H1 (cell line): Measurements from ENCODE around the gene DNAH1. TPM values are rescaled to one million over a fixed set of nuclear protein-coding genes. Genes with fewer than 3 reads are reported as not detected.

Experiments
- CTCF ChIA-PET: fragments of 300-600 bp; sonication (Branson Sonifier 250); formaldehyde crosslinking; loops from one replicate; lab custom pipeline; 2021; ENCODE audit not compliant: partially characterized antibody; lab: Charles Lee
- POLR2A ChIA-PET: fragments of 300-600 bp; sonication (Branson Sonifier 250); formaldehyde crosslinking; loops from one replicate; lab custom pipeline; 2021; ENCODE audit warnings: inconsistent platforms; ENCODE audit not compliant: partially characterized antibody; lab: Charles Lee
- DNase-seq, 2 experiments: peaks; one replicate each; pipeline versions ENCODE4 v3.0.0 to v3.0.0-alpha.2; 2010 to 2022; ENCODE audit warnings: low spot score in 2 of 2, low read depth in 1 of 2, mixed read lengths in 1 of 2
- FAIRE-seq: peaks from 2 replicates; lab custom pipeline; 2011; peaks lifted over from hg19 to GRCh38; lab: Jason Lieb, UNC
- H2AFZ ChIP-seq: 2 replicates; pipeline ENCODE4 v1.8.1; 2012; ENCODE audit warnings: low read length, inconsistent platforms
- H2AK5ac ChIP-seq: 2 replicates; pipeline ENCODE4 v1.6.1; 2013; ENCODE audit warnings: low read depth, low read length
- H2BK120ac ChIP-seq: replicated peaks from 2 replicates; pipeline ENCODE3; 2013; ENCODE audit warnings: low read depth, low read length, inconsistent platforms
- H2BK12ac ChIP-seq: 2 replicates; pipeline ENCODE4 v1.6.1; 2013; ENCODE audit warnings: low read depth, low read length
- H2BK15ac ChIP-seq: 2 replicates; pipeline ENCODE4 v1.6.1; 2013; ENCODE audit warnings: low read length
- H2BK20ac ChIP-seq: 2 replicates; pipeline ENCODE4 v1.6.1; 2013; ENCODE audit warnings: low read length
- H2BK5ac ChIP-seq: 2 replicates; pipeline ENCODE4 v1.6.1; 2013; ENCODE audit warnings: low read depth, low read length
- H3K14ac ChIP-seq: 2 replicates; pipeline ENCODE4 v1.6.1; 2013; ENCODE audit warnings: inconsistent platforms; ENCODE audit not compliant: insufficient read length
- H3K18ac ChIP-seq: 2 replicates; pipeline ENCODE4 v1.6.1; 2013; ENCODE audit warnings: low read length; ENCODE audit errors: extremely low read depth
- H3K23ac ChIP-seq: 2 replicates; pipeline ENCODE4 v1.6.1; 2013; ENCODE audit warnings: inconsistent platforms; ENCODE audit not compliant: insufficient read length
- H3K23me2 ChIP-seq: 2 replicates; pipeline ENCODE4 v1.6.1; 2013; ENCODE audit warnings: low read depth, low read length
- H3K27ac ChIP-seq: 2 replicates; pipeline ENCODE4 v1.6.1; 2011; ENCODE audit warnings: low read depth, low read length, inconsistent platforms
- H3K27me3 ChIP-seq, 4 experiments: replicated peaks in 1 of 4; 1 replicate in 1 of 4; 2 replicates in 3 of 4; pipeline versions ENCODE4 v1.6.1 to v1.8.1; 2011 to 2013; ENCODE audit warnings: low read length in 3 of 4, mild to moderate bottlenecking in 3 of 4, inconsistent platforms in 2 of 4, mixed read lengths in 2 of 4, moderate library complexity in 1 of 4; ENCODE audit not compliant: control insufficient read depth in 3 of 4, insufficient read depth in 3 of 4; ENCODE audit errors: extremely low read depth in 1 of 4
- H3K36me3 ChIP-seq, 4 experiments: 2 replicates each; pipeline versions ENCODE4 v1.6.1 to v1.8.1; 2011 to 2013; ENCODE audit warnings: mild to moderate bottlenecking in 4 of 4, low read length in 3 of 4, moderate library complexity in 2 of 4, control low read depth in 1 of 4, inconsistent platforms in 1 of 4; ENCODE audit not compliant: insufficient read depth in 4 of 4, control insufficient read depth in 2 of 4
- H3K4ac ChIP-seq: replicated peaks from 2 replicates; pipeline ENCODE3; 2013; ENCODE audit warnings: low read length, low read depth, mixed read lengths, inconsistent platforms; ENCODE audit not compliant: insufficient read length
- H3K4me1 ChIP-seq, 4 experiments: replicated peaks in 1 of 4; 1 replicate in 1 of 4; 2 replicates in 3 of 4; pipeline versions ENCODE4 v1.6.1 to v1.8.1; 2011 to 2013; ENCODE audit warnings: low read length in 3 of 4, inconsistent platforms in 2 of 4, mixed read lengths in 1 of 4; ENCODE audit not compliant: insufficient read depth in 4 of 4, control insufficient read depth in 3 of 4
- H3K4me2 ChIP-seq, 2 experiments: 2 replicates each; pipeline versions ENCODE4 v1.6.1 to v1.8.1; 2011 to 2013; ENCODE audit warnings: low read depth in 2 of 2, low read length in 2 of 2, control low read depth in 1 of 2, inconsistent platforms in 1 of 2, mild to moderate bottlenecking in 1 of 2; ENCODE audit not compliant: insufficient read depth in 1 of 2
- H3K4me3 ChIP-seq, 4 experiments: fragments of 200-600, 300-600 bp in 1 of 4; sonication (generic), shearing (Covaris generic), sonication (Bioruptor Twin) in 1 of 4; 2 replicates each; pipeline versions ENCODE4 v1.5.1 to v1.8.1; 2011 to 2016; ENCODE audit warnings: low read length in 4 of 4, low read depth in 3 of 4, control low read depth in 2 of 4, inconsistent platforms in 2 of 4, mild to moderate bottlenecking in 2 of 4, mixed read lengths in 1 of 4, moderate library complexity in 1 of 4; ENCODE audit not compliant: insufficient read depth in 2 of 4; ENCODE audit errors: extremely low read depth in 1 of 4
- H3K56ac ChIP-seq: replicated peaks from 2 replicates; pipeline ENCODE3; 2013; ENCODE audit warnings: low read depth, mild to moderate bottlenecking, mixed read lengths, low read length, inconsistent platforms; ENCODE audit not compliant: insufficient read length
- H3K79me1 ChIP-seq: 2 replicates; pipeline ENCODE4 v1.6.1; 2013; ENCODE audit warnings: low read depth, low read length, control low read depth
- H3K79me2 ChIP-seq, 2 experiments: 2 replicates each; pipeline versions ENCODE4 v1.6.1 to v1.8.1; 2012 to 2013; ENCODE audit warnings: low read length in 2 of 2, mild to moderate bottlenecking in 2 of 2, inconsistent platforms in 1 of 2; ENCODE audit not compliant: insufficient read depth in 2 of 2, control insufficient read depth in 1 of 2
- H3K9ac ChIP-seq, 4 experiments: replicated peaks in 1 of 4; 1 replicate in 1 of 4; 2 replicates in 3 of 4; pipeline versions ENCODE4 v1.6.1 to v1.8.1; 2011 to 2013; ENCODE audit warnings: low read depth in 3 of 4, low read length in 3 of 4, control low read depth in 2 of 4, mild to moderate bottlenecking in 2 of 4, moderate library complexity in 2 of 4, inconsistent platforms in 1 of 4; ENCODE audit errors: extremely low read depth in 1 of 4
- H3K9me3 ChIP-seq, 2 experiments: 2 replicates each; pipeline versions ENCODE4 v1.6.1 to v1.8.1; 2012 to 2013; ENCODE audit warnings: mild to moderate bottlenecking in 2 of 2, moderate library complexity in 2 of 2, control low read depth in 1 of 2, inconsistent platforms in 1 of 2, low read depth in 1 of 2, low read length in 1 of 2, mixed read lengths in 1 of 2; ENCODE audit not compliant: insufficient read depth in 2 of 2
- H4K20me1 ChIP-seq, 2 experiments: replicated peaks in 1 of 2; 2 replicates each; pipeline versions ENCODE3 to v1.8.1; 2011 to 2013; ENCODE audit warnings: inconsistent platforms in 2 of 2, low read length in 2 of 2, mild to moderate bottlenecking in 1 of 2; ENCODE audit not compliant: insufficient read depth in 2 of 2, control insufficient read depth in 1 of 2
- H4K5ac ChIP-seq: 2 replicates; pipeline ENCODE4 v1.6.1; 2013; ENCODE audit warnings: low read length, low read depth, mixed read lengths, inconsistent platforms; ENCODE audit not compliant: insufficient read length
- H4K8ac ChIP-seq: 2 replicates; pipeline ENCODE4 v1.8.0; 2013; ENCODE audit warnings: mild to moderate bottlenecking, moderate library complexity, low read length, inconsistent platforms; ENCODE audit not compliant: insufficient read depth; ENCODE audit errors: extremely low read depth
- H4K91ac ChIP-seq: replicated peaks from 2 replicates; pipeline ENCODE3; 2013; ENCODE audit warnings: low read length, mixed read lengths, inconsistent platforms; ENCODE audit not compliant: insufficient read length
- ASH2L ChIP-seq: fragments of 200-600, 300-600 bp; sonication (generic); IDR thresholded peaks from one replicate; pipeline ENCODE4 v1.7.1; 2017; ENCODE audit warnings: low read length
- ATF2 ChIP-seq: IDR thresholded peaks from 2 replicates; pipeline ENCODE4 v1.6.1; 2012; ENCODE audit warnings: low read length, inconsistent platforms
- CREB1 ChIP-seq: IDR thresholded peaks from 2 replicates; pipeline ENCODE4 v1.6.1; 2012; ENCODE audit warnings: inconsistent platforms
- JUN ChIP-seq: IDR thresholded peaks from 2 replicates; pipeline ENCODE4 v1.6.1; 2011; ENCODE audit warnings: low read depth, mild to moderate bottlenecking, improper control_type of control experiment, low read length
- JUND ChIP-seq: IDR thresholded peaks from 2 replicates; pipeline ENCODE4 v1.6.1; 2011; ENCODE audit warnings: mild to moderate bottlenecking, improper control_type of control experiment, low read length
- RNF2 ChIP-seq: fragments of 200-900, 300-1000 bp; sonication (generic); IDR thresholded peaks from 2 replicates; pipeline ENCODE4 v1.7.1; 2016; ENCODE audit warnings: borderline replicate concordance, low read depth, mild to moderate bottlenecking, antibody characterized with exemption, low read length; ENCODE audit not compliant: poor library complexity, severe bottlenecking; ENCODE audit errors: missing control alignments
- SAP30 ChIP-seq: fragments of 300-600 bp; sonication (generic); IDR thresholded peaks from 2 replicates; pipeline ENCODE4 v1.7.1; 2012; ENCODE audit warnings: low read length, moderate library complexity, mild to moderate bottlenecking, inconsistent platforms; ENCODE audit not compliant: insufficient read depth, insufficient replicate concordance
- SIN3A ChIP-seq, 2 experiments: IDR thresholded peaks in 1 of 2; conservative IDR thresholded peaks in 1 of 2; 2 replicates each; pipeline ENCODE4 v1.6.1; 2011 to 2012; ENCODE audit warnings: low read length in 2 of 2, improper control_type of control experiment in 1 of 2, low read depth in 1 of 2, mild to moderate bottlenecking in 1 of 2
- SIX5 ChIP-seq: IDR thresholded peaks from 2 replicates; pipeline ENCODE4 v1.6.1; 2011; ENCODE audit warnings: mild to moderate bottlenecking, low read depth, low read length
- TAF1 ChIP-seq: IDR thresholded peaks from 2 replicates; pipeline ENCODE4 v1.6.1; 2011; ENCODE audit warnings: mild to moderate bottlenecking, low read depth, low read length
- TCF12 ChIP-seq: IDR thresholded peaks from 2 replicates; pipeline ENCODE4 v1.6.1; 2011; ENCODE audit warnings: low read depth, mild to moderate bottlenecking, low read length
- TEAD4 ChIP-seq: IDR thresholded peaks from 2 replicates; pipeline ENCODE4 v1.6.1; 2012; ENCODE audit warnings: low read depth, low read length, inconsistent platforms, mixed read lengths
- WGBS, 2 experiments: shearing (Covaris generic) in 1 of 2; methylation state at CpG; one replicate each; pipeline versions ENCODE4 v1.1.6 to v1.1.7; 2013 to 2015; ENCODE audit warnings: low lambda C conversion rate in 2 of 2, mixed read lengths in 2 of 2, inconsistent platforms in 1 of 2, low coverage in 1 of 2, missing lambda C conversion rate in 1 of 2; ENCODE audit not compliant: insufficient replicate concordance in 2 of 2, insufficient coverage in 1 of 2, insufficient read length in 1 of 2; ENCODE audit errors: extremely low coverage in 1 of 2, missing lambda C conversion rate in 1 of 2; 5-methylcytosine and 5-hydroxymethylcytosine counted together
- polyA plus RNA-seq, 7 experiments: library from polyadenylated mRNA; depleted of rRNA in 3 of 7; stranded (reverse) in 5 of 7; unstranded in 2 of 7; fragments of >200 nt in 5 of 7; fragments of 200-250 nt in 2 of 7; gene quantifications; 1 replicate in 5 of 7; 2 replicates in 1 of 7; 4 replicates in 1 of 7; pipeline versions ENCODE4 v1.2.1 to v1.2.3, GENCODE V29; 2011 to 2013; ENCODE audit warnings: missing spikeins in 2 of 7, mixed read lengths in 2 of 7
- total RNA-seq: library from RNA; stranded (reverse); fragmentation: NEBNext Ultra II Directional; extraction: Animal tissue kit (Norgen Biotek cat#: 25700); gene quantifications from 2 replicates; pipeline ENCODE4 v1.2.1, GENCODE V29; 2021

The DNAH1 gene
- total and polyA plus RNA-seq, 2 of the 8 experiments (the other 6 are each of a cell fraction or from before 2014, with no cell fraction given), result 1.0 to 1.5 TPM

GRCh38 chr3:52404391-52404790 is 88.3 kb downstream of the DNAH1 start:
- Histone ChIP-seq H3K79me1 (peaks cover 4% of the 10 kb centered on the region; the same call in 1 of the 2 replicates), H3K14ac (no peak overlapping the region)
- POLR2A ChIA-PET, result interaction anchor here (5.0 kb wide), 1 partner anchor 10 kb away, joined by 23 read pairs; no protein-coding TSS in a partner anchor
- TF ChIP-seq SIX5 (no peak), TAF1 (no peak), SIN3A (conservative IDR thresholded peaks at IDR 0.05 in 1 of 2, IDR thresholded peaks at IDR 0.05 in 1 of 2; ENCODE audit: low read depth in 1 of 2, low read length in 2 of 2) (no peak), RNF2 (no peak), ATF2 (no peak), CREB1 (no peak), SAP30 (no peak), ASH2L (no peak), TEAD4 (no peak), TCF12 (no peak), JUND (no peak), JUN (no peak)

More at GRCh38 chr3:52404391-52404790, 88.3 kb downstream of the DNAH1 start:
- H3K23me2 ChIP-seq, result peaks cover 3% of the 10 kb centered on the region; the same call in 1 of the 2 replicates
- no peak overlapping the region for H3K27ac ChIP-seq
- H2AK5ac ChIP-seq, result no peak overlapping the region
- H3K56ac ChIP-seq, result no peak overlapping the region
- H3K4me2 ChIP-seq, result no peak overlapping the region
- no peak for DNase-seq
- peaks cover 0 to 7% (median 0%) of the 10 kb centered on the region in 4 experiments; a peak in 2 of 7 replicates for H3K4me1 ChIP-seq
- no peak overlapping the region for H2BK12ac ChIP-seq
- H3K79me2 ChIP-seq, result peaks cover 0 to 13% of the 10 kb centered on the region in 2 experiments; a peak in 2 of 4 replicates
- peaks cover 33 to 63% (median 54%) of the 10 kb centered on the region in 4 experiments for H3K36me3 ChIP-seq
- no peak overlapping the region for H4K8ac ChIP-seq
- H2BK5ac ChIP-seq, result no peak overlapping the region
- H4K20me1 ChIP-seq, result peaks cover 3 to 14% of the 10 kb centered on the region in 2 experiments
- no peak overlapping the region for H2BK20ac ChIP-seq
- H3K23ac ChIP-seq, result no peak overlapping the region
- no peak overlapping the region for H2BK120ac ChIP-seq
- H3K18ac ChIP-seq, result no peak overlapping the region
- no peak for FAIRE-seq
- H4K5ac ChIP-seq, result no peak overlapping the region
- no peak overlapping the region for H3K9ac ChIP-seq
- 89% methylated on average over 10 of the region's 10 CpGs; no CpG with 5 or more reads in 1 of the 2 experiments for WGBS, 2 experiments
- CTCF ChIA-PET, result interaction anchor here (1.7 to 11.1 kb wide), 3 partner anchors 16 to 62 kb away, joined by 5 to 150 read pairs (median 12); no protein-coding TSS in a partner anchor
- no peaks in the 10 kb centered on the region for H3K9me3 ChIP-seq
- no peak overlapping the region for H2AFZ ChIP-seq
- H3K27me3 ChIP-seq, result no peaks in the 10 kb centered on the region
- H3K4me3 ChIP-seq, result no peak overlapping the region
- H4K91ac ChIP-seq, result no peak overlapping the region
- no peak overlapping the region for H3K4ac ChIP-seq
- no peak overlapping the region for H2BK15ac ChIP-seq
